GM18858 (cell line): Measurements from ENCODE around the gene STX3.

ENCODE experiments used
- ATAC-seq: cut with Tn5 transposase; IDR thresholded peaks from one replicate; pipeline ENCODE4 v1.9.1; 2021; ENCODE audit not compliant: unreplicated experiment

Gene STX3

DNA sequence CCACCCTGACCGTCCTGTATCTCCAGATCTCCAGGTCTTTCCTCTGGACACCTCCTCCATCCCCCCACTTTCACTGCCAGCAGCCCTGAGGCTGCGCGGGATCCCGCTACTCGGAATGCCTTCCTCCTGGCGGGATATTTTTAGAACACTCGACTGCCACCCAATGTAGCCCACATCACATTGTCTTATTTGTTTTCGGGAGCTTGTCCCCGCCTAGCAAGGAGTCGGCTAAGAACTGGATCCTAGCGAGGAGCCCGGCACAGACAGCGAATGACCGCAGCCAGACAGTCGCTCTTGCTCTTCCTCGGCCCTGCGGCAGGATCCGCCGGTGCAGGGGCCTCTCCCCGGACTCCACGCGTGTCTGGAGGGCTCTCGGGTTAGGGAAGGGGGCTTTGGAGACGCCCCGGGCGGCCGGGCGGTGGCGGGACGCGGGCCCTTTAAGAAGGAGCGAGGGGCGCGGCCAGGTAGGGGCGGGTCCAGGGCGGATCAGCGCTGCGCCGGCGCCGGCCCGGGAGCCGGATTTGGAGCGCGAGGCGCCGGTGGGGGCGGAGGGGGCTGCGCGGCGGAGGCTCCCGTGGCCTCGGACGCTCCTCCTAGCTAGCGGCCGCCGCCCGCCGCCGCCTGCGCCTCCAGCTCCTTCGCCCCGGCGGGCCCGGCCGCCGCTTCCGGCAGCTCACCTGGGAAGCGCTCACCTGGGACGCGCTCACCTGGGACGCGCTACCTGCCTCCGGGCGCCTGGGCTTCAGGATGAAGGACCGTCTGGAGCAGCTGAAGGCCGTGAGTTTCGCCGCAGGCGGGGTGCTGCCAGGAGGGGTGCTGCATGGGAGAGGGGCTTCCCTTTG lies at the start of gene STX3:
TSS of gene STX3 (plus strand) at position 518 of the 842 bp plus-strand sequence. CDS start at position 748, 230 bp downstream.
- ATAC-seq, result peak; percentile 48

DNA sequence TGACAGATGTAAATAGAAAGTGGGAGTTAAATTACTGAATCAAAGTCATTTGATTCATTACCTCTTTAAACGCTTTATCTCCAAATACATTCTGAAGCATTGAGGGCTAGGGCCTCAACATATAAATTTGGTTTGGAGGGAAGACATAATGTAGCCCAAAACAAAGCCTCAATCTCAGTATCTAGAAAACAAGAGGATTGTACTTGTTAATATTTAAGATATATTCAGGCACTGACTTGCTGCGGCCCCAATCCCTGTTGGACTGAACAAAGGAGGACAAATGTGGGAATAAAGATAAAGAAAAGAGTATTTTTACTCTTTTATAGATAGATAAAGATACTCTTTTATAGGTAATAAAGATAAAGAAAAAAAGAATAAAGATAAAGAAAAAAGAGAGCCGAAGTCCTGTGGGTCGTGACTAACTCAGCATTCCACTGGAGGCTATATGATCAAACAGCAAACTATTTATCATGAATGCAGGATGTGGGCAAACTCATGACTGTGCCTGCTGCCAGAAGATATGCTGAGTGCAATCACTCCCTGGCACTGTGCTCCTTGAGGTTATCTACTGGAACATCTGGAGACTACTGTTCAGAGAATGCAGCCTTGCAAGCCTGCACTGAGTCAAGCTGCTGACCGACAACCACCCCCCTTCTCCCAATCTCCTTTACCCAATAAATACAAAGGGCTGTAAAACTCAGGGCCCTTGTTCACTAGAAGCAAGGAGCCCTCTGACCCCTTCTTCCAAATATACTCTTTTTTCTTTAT lies 48.5 kb upstream of the STX3 start:
- no peak for ATAC-seq

GRCh38 chr11:59707371-59707770 lies 47.8 kb upstream of the STX3 start:
- no peak for ATAC-seq

DNA sequence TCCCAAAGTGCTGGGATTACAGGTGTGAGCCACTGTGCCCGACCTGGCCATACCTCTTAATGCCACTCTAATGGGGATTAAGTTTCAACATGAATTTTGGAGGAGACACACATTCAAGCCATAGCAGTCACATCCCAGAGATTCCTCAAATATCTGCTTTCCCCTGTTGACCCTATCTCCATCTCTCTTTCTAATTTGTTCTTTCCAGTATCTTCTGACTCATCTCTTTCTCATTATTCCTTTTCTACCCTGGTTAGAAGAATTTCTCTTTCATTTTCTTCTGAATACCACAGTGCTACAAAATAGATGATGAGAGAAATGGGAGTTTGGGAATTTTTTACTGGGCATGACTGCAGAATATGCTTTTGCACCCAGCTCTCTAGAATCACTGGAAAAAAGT lies 46.6 kb upstream of the STX3 start:
- ATAC-seq, result no peak

GRCh38 chr11:59710136-59710847 lies 44.9 kb upstream of the STX3 start:
- no peak for ATAC-seq

- ATAC-seq, result no peak
Measured at GRCh38 chr11:59713745-59714144, 41.4 kb upstream of the STX3 start, which contains the start of gene OR10V1. TSS of gene OR10V1 (minus strand) at chr11:59713845. CDS start at chr11:59713845, 0 bp downstream.

DNA sequence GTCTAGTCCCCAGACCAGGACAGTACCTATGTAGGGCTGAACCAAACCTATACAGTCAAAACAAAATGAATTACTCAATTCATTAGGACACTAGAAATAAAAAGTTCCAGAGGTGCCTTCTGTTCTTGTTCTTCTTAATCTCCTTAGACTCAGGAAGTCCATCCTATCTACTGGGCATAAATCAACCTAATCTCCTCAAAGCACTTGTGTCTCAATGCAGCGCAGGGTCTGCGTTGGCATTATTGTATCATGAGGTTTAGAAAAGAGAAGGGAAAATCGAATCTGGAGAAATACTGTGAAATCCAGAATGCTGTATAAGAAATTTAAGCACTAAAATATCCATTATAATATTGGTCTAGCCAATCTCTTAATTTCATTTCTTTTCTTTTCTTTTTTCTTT lies 39.1 kb upstream of the STX3 start:
- ATAC-seq, result no peak

DNA sequence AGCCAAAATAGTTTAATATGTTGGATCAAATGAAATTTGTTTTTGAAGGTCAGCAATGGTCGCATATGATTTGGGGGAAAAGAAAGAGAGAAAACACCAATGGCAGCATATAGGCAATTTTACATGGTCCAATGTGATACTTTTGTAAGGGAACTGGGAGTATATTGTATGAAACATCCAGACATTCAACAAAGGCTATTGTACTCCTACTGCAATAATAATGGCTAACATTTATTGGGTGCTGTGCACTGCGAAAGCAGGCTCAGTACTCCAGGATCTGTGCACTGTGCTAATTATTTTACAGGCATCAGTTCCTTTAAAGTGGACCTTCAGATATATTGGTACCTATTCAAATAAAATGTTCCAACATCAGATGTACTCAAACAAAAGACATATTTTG lies 35.6 kb upstream of the STX3 start:
- ATAC-seq, result no peak

DNA sequence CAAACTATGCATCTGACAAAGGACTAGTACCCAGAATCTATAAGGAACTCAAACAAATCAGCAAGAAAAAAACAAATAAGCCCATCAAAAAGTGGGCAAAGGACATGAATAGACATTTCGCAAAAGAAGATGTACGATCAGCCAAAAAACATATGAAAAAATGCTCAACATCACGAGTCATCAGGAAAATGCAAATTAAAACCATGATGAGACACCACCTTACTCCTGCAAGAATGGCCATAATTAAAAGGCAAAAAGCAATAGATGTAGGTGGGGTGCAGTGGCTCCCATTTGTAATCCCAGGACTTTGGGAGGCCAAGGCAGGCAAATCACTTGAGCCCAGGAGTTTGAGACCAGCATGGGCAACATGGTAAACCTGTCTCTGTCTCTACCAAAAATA lies 31.1 kb upstream of the STX3 start:
- ATAC-seq, result no peak

DNA sequence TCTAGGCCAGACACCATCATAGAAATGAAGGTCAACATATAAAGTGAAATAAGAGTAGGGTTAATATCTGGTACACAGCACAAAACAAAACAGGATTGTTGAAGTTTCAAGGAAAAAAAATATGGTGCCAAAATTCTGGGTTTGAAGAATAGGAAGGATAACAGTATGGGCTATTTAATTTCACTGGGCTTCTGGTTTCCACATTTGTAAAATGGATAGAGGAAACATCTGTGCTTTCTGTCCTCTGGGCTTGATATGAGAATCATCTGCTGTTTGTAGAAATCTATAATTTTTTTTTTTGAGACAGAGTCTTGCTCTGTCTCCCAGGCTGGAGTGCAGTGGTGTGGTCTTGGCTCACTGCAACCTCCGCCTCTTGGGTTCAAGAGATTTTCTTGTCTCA lies 27.8 kb upstream of the STX3 start:
- no peak for ATAC-seq

DNA sequence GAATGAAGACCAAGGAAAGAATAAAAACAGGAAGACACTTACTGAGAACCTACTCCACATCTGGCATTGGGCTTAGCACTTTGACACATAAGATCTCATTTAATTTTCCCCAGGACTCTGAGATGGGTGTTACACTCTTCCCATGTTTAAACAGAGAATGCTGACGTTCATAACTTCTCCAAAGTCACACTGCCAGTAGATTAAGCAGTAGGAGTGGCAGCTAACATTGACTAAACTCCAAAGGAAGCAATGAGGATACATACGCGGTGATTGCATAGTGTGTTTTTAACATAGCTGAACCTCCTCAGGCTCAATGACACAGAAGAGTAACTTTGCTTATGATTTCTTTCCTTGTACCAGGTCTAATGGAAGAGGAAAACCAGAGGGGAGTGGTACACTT lies 27.0 kb upstream of the STX3 start:
- ATAC-seq, result no peak

DNA sequence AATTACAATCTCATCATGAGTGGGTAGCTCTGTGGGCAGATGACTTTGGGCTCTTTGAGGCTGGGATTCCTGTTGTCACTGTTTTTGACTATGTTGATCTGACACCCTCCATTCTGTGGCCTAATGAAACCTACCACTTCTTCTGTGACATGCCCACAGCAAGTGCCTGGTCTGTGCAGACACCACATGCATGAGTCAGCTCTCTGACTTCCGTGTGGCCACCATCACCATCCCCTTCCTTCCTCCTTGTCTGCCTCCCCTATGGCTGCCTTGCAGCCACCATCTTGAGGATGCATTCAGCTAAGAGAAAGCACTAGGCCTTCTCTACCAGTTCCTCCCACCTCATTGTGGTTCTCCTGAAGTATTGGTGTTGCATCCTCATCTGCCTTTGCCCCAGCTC lies 26.3 kb upstream of the STX3 start:
- ATAC-seq, result no peak

DNA sequence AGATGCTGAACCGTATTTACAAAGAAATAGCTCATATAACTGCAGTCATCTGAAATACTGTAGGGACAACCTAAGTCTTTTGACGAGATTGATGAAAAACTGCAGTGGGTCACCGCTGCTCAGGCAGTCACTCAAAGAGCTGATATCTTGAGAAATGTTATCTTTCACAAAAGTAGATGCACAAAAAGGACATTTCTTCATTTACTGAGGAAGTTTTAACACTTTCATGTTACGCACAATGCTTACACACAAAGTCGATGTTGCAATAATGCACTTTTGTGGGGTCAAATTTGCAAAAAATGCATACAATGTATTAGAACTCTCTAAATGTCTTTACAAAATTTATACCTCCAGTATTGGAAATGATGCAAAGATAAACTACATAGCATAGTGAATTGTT lies 25.3 kb upstream of the STX3 start:
- ATAC-seq, result no peak

DNA sequence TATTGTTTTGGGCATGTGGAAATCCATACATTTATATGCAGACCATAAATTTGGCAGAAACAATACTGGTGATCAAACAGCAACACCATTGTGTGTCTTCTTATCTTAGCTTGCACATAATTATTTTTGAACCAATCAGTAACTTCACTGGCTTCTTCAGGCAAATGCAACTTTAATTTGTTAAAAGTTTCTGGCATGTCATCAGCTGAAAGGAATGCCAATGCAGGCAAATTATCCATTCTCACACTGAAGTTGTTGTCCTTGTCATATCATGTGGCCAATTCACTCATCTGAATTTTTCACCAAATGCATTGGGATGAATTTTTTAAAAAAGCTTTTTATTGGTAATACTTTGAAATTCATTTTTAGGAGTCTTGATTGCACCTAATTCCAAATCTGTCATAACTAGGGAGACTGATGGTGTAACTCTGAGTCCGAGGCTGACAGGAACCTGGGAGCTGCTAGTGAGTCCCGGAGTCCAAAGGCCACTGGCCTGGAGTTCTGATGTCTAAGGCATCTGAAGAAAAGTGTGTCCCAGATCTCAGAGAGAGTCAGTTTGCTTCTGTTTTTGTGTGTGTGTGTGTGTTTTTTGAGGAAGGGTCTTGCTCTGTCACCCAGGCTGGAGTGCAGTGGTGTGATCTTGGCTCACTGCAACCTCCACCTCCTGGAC lies 24.1 kb upstream of the STX3 start:
- ATAC-seq, result no peak

- no peak for ATAC-seq
Measured at GRCh38 chr11:59746111-59746510, 9.1 kb upstream of the STX3 start.

DNA sequence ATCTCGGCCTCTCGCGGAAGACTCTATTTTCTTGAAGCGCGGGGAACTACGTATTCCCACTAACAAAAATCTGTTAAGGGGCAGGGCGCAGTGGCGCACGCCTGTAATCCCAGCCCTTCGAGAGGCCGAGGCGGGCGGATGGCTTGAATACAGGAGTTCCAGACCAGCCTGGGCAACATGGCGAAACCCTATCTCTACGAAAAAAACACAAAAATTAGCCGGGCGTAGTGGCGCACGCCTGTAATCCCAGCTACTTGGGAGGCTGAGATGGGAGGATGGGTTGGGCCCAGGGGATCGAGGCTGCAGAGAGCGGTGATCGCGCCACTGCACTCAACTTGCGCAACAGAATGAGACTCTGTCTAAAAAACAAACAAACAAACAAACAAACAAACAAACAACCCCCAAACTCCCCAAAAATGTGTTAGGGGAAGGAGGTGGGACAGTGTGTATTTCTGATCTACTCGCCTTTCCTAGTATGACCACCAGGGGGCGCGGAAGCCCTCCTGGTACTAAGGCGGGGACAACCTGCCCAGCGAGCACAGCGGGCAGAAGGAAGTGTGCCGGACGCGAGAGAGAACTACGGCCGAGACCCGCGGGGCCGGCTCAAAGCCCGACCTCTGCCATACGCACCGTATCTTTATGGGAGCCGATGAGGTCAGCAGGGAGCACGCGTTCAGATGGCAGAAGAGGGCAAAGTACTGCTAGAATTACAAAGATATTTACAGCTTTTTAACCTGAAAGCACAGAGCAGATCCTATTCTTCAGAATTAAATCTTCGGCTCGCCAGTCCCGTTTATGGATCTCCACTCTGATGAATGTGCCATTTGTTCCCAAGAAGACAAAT lies 1.3 kb upstream of the STX3 start:
- ATAC-seq, result peak; percentile 69

DNA sequence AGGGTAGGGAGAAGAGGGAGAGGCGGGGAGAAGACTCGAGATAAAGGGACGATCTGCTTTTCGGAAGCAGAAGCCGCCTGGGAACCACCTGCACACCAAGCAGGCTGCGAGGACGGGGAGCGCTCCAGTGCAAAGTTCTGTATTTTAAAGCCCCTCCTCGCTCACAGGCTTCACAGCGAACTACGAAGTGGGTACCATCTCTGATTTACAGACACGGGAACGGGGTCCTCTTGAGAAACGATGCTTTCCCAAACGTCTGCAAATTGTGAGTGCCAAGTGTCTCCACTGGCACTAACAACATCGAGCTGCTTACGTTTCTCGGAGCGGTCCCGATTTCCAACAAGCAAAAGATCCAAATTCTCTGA lies 700 bp upstream of the STX3 start:
- no peak for ATAC-seq

DNA sequence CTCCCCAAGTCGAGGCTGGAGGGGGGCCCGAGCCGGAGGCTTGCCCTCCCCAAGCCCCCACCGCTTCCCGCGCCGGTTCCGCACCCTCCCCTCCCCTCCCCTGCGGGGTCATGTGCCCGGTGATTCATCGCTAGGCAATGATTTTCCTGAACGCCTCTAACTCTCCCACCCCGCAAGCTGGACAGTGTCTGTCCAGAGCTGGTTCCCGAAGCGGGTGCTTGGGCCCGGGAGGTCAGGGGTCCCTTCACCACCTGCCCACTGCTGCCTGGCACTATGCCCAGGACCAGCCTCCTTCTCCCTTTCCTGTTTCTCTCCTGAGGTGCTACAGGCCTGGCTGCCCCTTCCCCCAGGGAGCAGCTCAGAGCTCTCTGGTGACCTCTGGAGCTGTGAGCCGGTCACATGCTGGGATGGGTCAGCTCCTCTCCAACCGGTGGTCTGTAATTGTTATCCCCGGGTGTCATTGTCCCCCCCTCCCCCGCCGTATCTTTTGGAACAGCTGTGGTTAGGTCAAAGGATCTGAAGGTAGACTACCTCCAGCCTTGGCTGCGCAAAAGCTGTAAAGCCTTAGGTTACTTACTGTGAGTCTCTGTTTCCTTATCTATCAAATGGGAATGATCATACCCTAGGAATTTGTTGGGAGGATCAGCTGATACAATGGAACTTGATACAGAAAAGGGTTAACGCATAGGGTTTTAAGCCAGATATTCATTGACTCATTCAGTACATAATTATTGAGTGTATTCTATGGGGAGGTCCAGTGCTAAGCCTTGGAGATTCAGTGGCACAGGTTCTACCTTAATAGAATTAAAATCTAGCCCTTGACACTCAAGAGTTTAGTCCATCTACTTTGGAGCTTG lies 753 bp downstream of the STX3 start:
- no peak for ATAC-seq

- ATAC-seq, result no peak
Measured at GRCh38 chr11:59756558-59756840, 1.3 kb downstream of the STX3 start.

DNA sequence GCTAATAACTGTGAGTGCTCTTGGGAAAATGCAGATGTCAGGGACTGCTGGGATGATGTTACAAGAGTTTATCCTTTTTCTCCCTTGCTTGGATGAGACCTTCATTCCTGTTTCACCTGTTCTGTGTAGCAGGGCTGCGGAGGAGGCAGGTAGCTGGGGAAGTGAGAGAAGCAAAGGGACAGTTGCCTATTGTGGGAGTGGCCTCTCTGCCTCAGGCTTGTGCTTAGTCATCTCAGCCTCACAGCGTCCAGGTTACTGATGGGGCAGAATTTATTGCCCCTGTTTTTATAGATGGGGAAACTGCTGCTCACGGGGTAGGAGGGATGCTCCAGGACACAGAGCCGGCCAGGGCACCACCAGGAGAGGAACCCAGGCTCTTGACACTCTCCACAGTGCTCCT lies 1.7 kb downstream of the STX3 start:
- ATAC-seq, result no peak
